GM21367 (cell line): Measurements from ENCODE around the gene RAB9B.
"Not testable (repeated sequence)": the region's sequence is repeated elsewhere in the genome, so short reads cannot be mapped to it uniquely, and the experiment has no call there.

Source experiments
- ATAC-seq: cut with Tn5 transposase; IDR thresholded peaks from one replicate; pipeline ENCODE4 v1.9.1; 2021; ENCODE audit not compliant: unreplicated experiment

RAB9B gene

DNA sequence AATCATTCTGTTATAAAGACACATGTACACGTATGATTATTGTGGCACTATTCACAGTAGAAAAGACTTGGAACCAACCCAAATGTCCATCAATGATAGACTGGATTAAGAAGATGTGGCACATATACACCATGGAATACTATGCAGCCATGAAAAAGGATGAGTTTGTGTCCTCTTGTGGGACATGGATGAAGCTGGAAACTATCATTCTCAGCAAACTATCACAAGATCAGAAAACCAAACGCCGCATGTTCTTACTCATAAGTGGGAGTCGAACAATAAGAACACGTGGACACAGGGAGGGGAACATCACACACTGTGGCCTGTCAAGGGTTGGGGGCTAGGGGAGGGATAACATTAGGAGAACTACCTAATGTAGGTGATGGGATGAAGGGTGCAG is 15.0 kb downstream of the RAB9B start:
- not testable (repeated sequence) for ATAC-seq

DNA sequence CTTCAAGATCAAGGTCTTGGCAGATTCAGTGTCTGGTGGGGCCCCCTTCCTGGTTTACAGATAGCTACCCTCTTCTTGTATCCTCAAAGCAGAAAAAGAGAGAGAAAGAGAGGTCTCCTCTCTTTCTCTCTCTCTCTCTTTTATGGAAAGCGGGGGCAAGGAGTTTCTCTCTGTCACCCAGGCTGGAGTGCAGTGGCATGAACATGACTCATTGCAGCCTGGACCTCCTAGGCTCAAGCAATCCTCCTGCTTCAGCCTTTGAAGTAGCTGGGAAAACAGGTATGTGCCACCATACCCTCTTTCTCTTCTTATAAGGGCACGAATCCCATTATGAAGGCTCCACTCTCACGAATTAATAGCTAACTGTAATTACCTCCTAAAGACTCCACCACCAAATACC is 20.2 kb downstream of the RAB9B start:
- no peak for ATAC-seq

- no peak for ATAC-seq
Measured at GRCh38 chrX:103806862-103807474, 25.1 kb downstream of the RAB9B start.

DNA sequence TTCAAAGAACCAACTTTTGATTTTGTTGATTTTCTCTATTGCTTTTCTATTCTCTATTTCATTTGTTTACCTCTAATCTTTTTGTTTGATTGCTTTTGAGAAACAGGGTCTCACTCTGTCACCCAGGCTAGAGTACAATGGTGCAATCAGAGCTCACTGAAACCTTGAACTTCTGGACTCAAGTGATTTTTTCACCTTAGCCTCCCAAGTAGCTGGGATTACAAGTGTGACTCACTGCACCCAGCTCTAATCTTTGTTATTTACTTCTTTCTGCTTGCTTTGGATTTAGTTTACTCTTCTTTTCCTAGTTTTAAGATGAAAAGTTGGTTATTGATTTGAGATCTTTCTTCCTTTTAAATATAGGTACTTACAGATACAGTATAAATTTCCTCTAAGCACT is 26.2 kb downstream of the RAB9B start:
- ATAC-seq: no peak

- ATAC-seq: no peak
Measured at GRCh38 chrX:103800318-103800717, 31.7 kb downstream of the RAB9B start.

DNA sequence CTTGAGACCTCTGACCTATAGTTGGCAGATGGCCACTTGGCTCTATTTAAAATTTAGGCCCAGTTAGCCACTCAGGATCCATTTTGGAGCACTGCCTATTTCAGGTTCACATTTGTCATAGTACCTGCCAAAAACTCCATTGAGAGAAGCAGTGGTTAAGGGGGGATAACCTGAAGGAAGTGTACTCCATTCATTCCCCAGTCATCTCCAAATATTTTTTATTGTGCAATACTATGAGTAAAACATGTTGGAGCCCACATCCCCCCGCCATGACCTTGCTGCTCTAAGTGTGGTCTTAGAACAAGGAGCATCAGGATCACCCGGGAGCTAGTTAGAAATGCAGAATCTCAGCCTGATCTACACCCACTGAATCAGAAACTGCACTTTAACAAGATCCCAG is 34.4 kb downstream of the RAB9B start:
- ATAC-seq: no peak

DNA sequence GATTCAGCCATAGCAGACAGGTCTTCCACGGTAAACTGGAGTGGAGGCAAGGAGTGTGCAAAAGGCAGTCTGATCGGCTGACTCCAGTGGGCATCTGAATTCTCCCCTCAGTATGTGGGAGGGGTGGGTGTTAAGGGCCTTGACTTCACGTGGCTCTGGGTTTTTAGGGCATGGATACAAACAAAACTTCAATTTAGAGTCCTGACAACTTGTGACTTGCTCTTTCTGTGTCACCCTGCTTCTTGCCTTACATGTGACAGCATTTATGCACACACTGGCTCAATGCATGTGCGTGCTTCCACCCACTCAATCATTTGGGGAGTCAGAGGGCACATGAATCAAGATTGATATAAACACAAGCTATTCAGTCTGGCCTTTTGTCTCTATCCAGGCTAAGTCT is 37.9 kb downstream of the RAB9B start:
- no peak for ATAC-seq

GRCh38 chrX:103793545-103793940 is 38.5 kb downstream of the RAB9B start:
- no peak for ATAC-seq

DNA sequence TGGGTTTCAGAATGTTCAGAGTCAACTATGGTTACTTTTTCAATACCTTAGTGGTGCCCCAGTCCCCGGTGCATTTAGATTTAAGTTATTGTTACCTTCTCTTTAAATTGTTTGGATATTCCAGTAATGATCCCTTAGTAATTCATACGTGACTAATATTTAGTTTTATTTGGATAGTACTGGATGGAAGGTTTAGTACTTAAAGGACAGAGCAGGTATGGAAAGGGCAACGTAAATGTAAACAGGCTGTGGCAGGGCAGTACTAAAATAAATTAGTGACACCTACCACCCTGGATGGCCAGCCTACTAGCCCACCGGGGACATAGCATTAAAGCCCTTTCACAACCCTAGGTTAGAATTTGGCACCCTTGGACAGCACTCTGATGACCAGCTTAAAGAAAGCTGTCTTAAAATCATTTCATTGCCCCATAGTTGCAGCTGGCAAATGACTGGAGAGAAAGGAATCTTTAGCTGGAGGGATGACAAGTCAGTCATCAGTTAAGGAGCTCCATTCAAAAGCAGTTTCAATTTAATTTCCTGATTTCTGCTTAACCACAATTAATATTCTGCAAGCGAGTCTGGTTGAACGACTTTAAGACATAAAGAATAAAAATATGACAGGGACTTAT is 39.0 kb downstream of the RAB9B start:
- no peak for ATAC-seq

DNA sequence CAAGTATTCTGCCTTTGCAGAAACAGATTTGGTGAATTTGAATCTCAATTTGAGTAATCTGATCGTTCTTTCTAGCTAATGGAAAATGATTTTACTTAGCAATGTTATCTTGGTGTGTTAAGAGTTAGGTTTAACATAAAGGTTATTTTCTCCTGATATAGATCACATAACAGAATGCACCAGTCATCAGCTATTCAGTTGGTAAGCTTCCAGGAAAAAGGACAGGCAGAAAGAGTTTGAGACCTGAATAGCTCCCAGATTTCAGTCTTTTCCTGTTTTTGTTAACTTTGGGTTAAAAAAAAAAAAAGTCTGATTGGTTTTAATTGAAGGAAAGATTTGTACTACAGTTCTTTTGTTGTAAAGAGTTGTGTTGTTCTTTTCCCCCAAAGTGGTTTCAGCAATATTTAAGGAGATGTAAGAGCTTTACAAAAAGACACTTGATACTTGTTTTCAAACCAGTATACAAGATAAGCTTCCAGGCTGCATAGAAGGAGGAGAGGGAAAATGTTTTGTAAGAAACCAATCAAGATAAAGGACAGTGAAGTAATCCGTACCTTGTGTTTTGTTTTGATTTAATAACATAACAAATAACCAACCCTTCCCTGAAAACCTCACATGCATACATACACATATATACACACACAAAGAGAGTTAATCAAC is 40.1 kb downstream of the RAB9B start:
- ATAC-seq: no peak

DNA sequence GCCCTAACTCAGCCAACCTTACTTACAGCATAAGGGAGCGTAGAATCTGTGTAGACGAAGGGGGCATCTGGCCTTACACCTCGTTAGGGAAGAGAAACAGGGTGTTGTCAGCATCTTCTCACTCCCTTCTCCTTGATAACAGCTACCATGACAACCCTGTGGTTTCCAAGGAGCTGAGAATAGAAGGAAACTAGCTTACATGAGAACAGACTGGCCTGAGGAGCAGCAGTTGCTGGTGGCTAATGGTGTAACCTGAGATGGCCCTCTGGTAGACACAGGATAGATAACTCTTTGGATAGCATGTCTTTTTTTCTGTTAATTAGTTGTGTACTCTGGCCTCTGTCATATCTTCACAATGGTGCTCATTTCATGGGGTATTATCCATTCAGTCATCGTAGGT is 40.8 kb downstream of the RAB9B start:
- ATAC-seq: no peak

DNA sequence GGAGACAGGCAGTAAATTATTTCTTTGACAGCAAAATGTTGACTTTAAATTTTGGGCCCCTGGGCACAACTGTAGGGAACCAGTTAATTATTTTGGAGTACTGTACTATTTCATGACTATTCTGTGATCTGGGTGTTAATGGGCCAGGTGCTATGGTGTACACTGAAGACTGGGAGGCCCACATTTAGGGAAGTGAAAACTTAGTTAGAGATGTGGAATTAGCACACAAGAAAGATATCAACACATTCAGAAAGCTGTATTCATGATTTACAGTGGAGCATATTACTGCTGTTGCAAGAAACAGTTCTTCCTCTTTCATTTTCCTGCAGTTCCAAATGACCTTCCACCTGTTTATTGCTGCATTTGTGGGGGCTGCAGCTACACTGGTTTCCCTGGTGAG is 43.1 kb downstream of the RAB9B start:
- no peak for ATAC-seq

- ATAC-seq: no peak
Measured at GRCh38 chrX:103783971-103784370, 48.1 kb downstream of the RAB9B start.

DNA sequence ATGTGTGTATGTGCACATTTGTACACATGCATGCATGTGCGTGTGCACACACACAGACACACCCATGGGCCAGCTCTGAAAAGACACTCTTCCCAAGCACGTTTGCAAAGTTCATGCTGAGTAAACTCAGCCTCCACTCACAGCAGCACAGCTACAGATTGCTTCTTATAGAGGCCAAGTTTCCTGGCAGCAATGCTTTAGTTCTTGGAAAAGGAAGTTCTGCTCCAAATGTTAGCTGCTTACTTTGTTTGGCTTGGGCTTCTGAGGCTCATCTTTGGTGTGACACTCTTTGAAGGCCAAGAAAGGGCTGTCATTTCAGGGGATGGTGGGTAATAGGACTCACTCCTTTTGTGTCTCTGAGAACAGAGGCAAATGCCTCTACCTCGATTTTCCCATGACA is 48.9 kb downstream of the RAB9B start:
- ATAC-seq: no peak

GRCh38 chrX:103782640-103783039 is 49.4 kb downstream of the RAB9B start:
- ATAC-seq: no peak

DNA sequence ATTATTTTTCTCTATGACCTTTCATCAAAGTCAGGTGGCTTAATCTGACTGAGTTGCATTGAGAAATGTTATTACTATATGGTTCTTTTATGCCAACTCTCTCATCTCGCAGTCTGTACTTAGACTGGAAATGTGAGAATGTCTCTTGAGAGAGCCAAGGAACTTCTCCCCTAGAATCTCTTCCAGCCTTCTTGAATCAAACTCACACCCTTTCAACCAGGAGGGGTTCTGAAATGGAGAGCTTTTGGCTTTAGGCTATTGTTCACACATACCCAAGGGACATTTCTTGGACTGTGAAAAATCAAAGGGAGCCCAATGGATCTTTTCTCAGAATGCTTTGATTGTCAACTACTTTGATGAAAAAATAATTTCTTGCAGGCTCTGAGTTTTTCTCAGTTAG is 50.4 kb downstream of the RAB9B start:
- ATAC-seq: no peak

- no peak for ATAC-seq
Measured at GRCh38 chrX:103781062-103781402, 51.0 kb downstream of the RAB9B start.

- no peak for ATAC-seq
Measured at GRCh38 chrX:103780336-103781061, 51.6 kb downstream of the RAB9B start.

- ATAC-seq: no peak
Measured at GRCh38 chrX:103779141-103779789, 52.8 kb downstream of the RAB9B start.

DNA sequence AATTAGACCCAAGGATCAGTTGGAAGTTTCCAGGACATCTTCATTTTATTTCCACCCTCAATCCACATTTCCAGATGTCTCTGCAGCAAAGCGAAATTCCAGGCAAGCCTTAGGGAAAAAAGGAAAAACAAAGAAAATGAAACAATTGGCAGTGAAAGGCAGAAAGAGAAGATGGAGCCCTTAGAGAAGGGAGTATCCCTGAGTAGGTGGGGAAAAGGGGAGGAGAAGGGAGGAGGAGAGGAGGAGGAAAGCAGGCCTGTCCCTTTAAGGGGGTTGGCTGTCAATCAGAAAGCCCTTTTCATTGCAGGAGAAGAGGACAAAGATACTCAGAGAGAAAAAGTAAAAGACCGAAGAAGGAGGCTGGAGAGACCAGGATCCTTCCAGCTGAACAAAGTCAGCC is 55.5 kb downstream of the RAB9B start, which contains the start of gene PLP1:
Gene PLP1, plus strand, starts transcription at position 295 of the 400 bp plus-strand sequence. CDS start 156 bp downstream, outside the sequence.
- ATAC-seq: no peak

- ATAC-seq: no peak
Measured at GRCh38 chrX:103774070-103774642, 57.9 kb downstream of the RAB9B start.
